ENCODE measurements around the gene NME1. TPM values are rescaled to one million over a fixed set of nuclear protein-coding genes. Genes with fewer than 3 reads are reported as not detected.

Gene NME1
- total and polyA plus RNA-seq, 9 of the 15 experiments (the other 6 are each of a cell fraction or from before 2014, with no cell fraction given), result 449 to 1,588 (median 604) TPM

GRCh38 chr17:51197754-51198153, 44.4 kb downstream of the NME1 start:
- ATAC-seq (no peak), DNase-seq (ENCODE audit: extremely low read depth in 1 of 4, low spot score in 3 of 4) (no peak), FAIRE-seq (no peak)
- intact Hi-C loops (cut with micrococcal nuclease) (no loop called here), in situ Hi-C loops (cut with MboI) (no loop called here)
- Histone ChIP-seq H3K9me3 (replicated peaks; ENCODE audit: control insufficient read depth, insufficient read depth, low read depth, low read length) (no peaks in the 10 kb centered on the region), H3K27me3 (ENCODE audit: control insufficient read depth in 2 of 2, insufficient read depth in 2 of 2, low read length in 2 of 2) (no peaks in the 10 kb centered on the region), H3K4me3 (no peak overlapping the region), H3K9ac (ENCODE audit: insufficient read depth in 1 of 2, low read depth in 2 of 2, low read length in 2 of 2) (no peak overlapping the region), H3K4me2 (ENCODE audit: insufficient read depth, low read length) (no peak overlapping the region), H4K20me1 (replicated peaks; ENCODE audit: control insufficient read depth, insufficient read depth, low read length) (no peaks in the 10 kb centered on the region), H3K27ac (ENCODE audit: extremely low read depth, low read depth, low read length) (no peak overlapping the region), H2AFZ (ENCODE audit: low read depth, low read length) (no peak overlapping the region), H3K36me3 (ENCODE audit: control insufficient read depth, insufficient read depth, low read length) (peaks cover 80% of the 10 kb centered on the region), H3K4me1 (replicated peaks in 1 of 2; ENCODE audit: control insufficient read depth in 2 of 2, insufficient read depth in 2 of 2, low read length in 2 of 2) (no peaks in the 10 kb centered on the region), H3K79me2 (ENCODE audit: control insufficient read depth, insufficient read depth, low read length) (no peaks in the 10 kb centered on the region), H3K9me1 (ENCODE audit: control insufficient read depth, insufficient read depth, low read length) (peaks cover 4% of the 10 kb centered on the region)
- ChIA-PET POLR2A (no interaction called here), CTCF (ENCODE audit: low intra/inter-chr PET ratio) (no interaction called here)
- TF ChIP-seq COPS2 (conservative IDR thresholded peaks at IDR 0.05), result no peak
- TF ChIP-seq CTCFL (IDR thresholded peaks at IDR 0.05; ENCODE audit: borderline replicate concordance, insufficient read depth, low read depth, low read length, poor library complexity, severe bottlenecking), result no peak
- TF ChIP-seq HDAC6 (IDR thresholded peaks at IDR 0.05; ENCODE audit: low read depth, low read length), result no peak
- no peak for TF ChIP-seq RBM25 (IDR thresholded peaks at IDR 0.05; ENCODE audit: low read depth, low read length, severe bottlenecking)
- TF ChIP-seq REST (IDR thresholded peaks at IDR 0.05; ENCODE audit: borderline replicate concordance), result no peak
- no peak for TF ChIP-seq REST (CRISPR knock-in tag; IDR thresholded peaks at IDR 0.05; ENCODE audit: low read depth)
- no TSS peak for BruUV-seq (replicated peaks)
- 92% methylated on average over 4 of the region's 4 CpGs for WGBS (ENCODE audit: insufficient coverage, low coverage, missing lambda C conversion rate)

Data from K562 (cell line).